ENCODE results near the gene EPB42. TPM values are rescaled to one million over a fixed set of nuclear protein-coding genes. Genes with fewer than 3 reads are reported as not detected.

EPB42 gene
- total and polyA plus RNA-seq, 2 of the 4 experiments (the other 2 are of a cell fraction) = not detected

DNA sequence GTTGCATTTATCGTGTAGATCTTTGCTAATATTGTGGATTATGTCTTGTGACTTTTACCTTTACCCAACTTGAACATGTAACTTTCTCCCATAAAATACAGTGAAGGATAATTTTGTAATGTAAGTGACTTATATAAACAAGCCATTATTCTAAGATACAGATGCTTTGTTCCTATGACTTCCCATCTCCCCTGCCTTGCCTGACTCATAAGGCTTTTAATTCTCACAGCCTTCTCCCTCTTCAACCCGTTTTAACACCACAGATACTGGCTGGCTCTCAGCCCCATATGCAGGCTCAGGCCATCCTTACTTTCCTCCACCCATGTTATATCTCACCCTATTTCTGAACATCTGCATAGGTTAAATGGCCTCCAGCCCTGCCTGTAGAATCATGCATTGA, 31.5 kb downstream of the EPB42 start:
- H2AK9ac ChIP-seq (replicated peaks; ENCODE audit: low read depth, low read length, poor library complexity) = no peak overlapping the region
- H3K9ac ChIP-seq (ENCODE audit: low read depth, low read length) = no peak overlapping the region
- no peak overlapping the region for H3K4me2 ChIP-seq (ENCODE audit: low read depth, low read length)
- H3K4me1 ChIP-seq (ENCODE audit: control insufficient read depth, insufficient read depth, low read length) = peaks cover under 1% of the 10 kb centered on the region
- no peaks in the 10 kb centered on the region for H3K9me3 ChIP-seq (ENCODE audit: control insufficient read depth, insufficient read depth, low read length)
- no peak overlapping the region for H4K91ac ChIP-seq (ENCODE audit: insufficient read depth, low read depth, low read length)
- H3K56ac ChIP-seq (ENCODE audit: extremely low read depth, insufficient read depth, low read length) = no peak overlapping the region
- no peak overlapping the region for H3K27ac ChIP-seq (ENCODE audit: insufficient read depth, low read length)
- ChIA-PET CTCF (no interaction called here), POLR2A (ENCODE audit: unreplicated experiment) (no interaction called here)
- H2AK5ac ChIP-seq (ENCODE audit: low read depth, low read length) = no peak overlapping the region
- DNase-seq (peak; percentile 35), ATAC-seq (ENCODE audit: low read depth) (no peak)
- H3K23ac ChIP-seq (ENCODE audit: low read depth, low read length) = no peak overlapping the region
- in situ Hi-C loops (cut with MboI; ENCODE audit: low sequenced_read_pairs) (loop anchor here (5.0 kb wide), 1 partner anchor 93 kb away; no protein-coding TSS in a partner anchor), intact Hi-C loops (cut with micrococcal nuclease) (loop anchor here (5.0 to 10.0 kb wide), 2 partner anchors 94 to 487 kb away; no protein-coding TSS in a partner anchor), dilution Hi-C loops (cut with HindIII; ENCODE audit: low sequenced_read_pairs, unreplicated experiment) (no loop called here)
- no peaks in the 10 kb centered on the region for H3K27me3 ChIP-seq (ENCODE audit: control insufficient read depth, insufficient read depth, low read length)
- no peak for TF ChIP-seq RAD21 (IDR thresholded peaks at IDR 0.05; ENCODE audit: low read length)
- TF ChIP-seq POLR2A (IDR thresholded peaks at IDR 0.05; ENCODE audit: low read depth, low read length) = no peak
- TF ChIP-seq, protein P1, sequence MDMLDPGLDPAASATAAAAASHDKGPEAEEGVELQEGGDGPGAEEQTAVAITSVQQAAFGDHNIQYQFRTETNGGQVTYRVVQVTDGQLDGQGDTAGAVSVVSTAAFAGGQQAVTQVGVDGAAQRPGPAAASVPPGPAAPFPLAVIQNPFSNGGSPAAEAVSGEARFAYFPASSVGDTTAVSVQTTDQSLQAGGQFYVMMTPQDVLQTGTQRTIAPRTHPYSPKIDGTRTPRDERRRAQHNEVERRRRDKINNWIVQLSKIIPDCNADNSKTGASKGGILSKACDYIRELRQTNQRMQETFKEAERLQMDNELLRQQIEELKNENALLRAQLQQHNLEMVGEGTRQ (IDR thresholded peaks at IDR 0.05; ENCODE audit: low read depth, low read length) = no peak
- no peak for TF ChIP-seq CEBPB (IDR thresholded peaks at IDR 0.05; ENCODE audit: low read depth, low read length)
- no peak for TF ChIP-seq BHLHE40 (IDR thresholded peaks at IDR 0.05; ENCODE audit: low read depth, low read length)
- TF ChIP-seq, protein P2, sequence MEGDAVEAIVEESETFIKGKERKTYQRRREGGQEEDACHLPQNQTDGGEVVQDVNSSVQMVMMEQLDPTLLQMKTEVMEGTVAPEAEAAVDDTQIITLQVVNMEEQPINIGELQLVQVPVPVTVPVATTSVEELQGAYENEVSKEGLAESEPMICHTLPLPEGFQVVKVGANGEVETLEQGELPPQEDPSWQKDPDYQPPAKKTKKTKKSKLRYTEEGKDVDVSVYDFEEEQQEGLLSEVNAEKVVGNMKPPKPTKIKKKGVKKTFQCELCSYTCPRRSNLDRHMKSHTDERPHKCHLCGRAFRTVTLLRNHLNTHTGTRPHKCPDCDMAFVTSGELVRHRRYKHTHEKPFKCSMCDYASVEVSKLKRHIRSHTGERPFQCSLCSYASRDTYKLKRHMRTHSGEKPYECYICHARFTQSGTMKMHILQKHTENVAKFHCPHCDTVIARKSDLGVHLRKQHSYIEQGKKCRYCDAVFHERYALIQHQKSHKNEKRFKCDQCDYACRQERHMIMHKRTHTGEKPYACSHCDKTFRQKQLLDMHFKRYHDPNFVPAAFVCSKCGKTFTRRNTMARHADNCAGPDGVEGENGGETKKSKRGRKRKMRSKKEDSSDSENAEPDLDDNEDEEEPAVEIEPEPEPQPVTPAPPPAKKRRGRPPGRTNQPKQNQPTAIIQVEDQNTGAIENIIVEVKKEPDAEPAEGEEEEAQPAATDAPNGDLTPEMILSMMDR (conservative IDR thresholded peaks at IDR 0.05; ENCODE audit: low read depth, low read length) = no peak
- no peak for TF ChIP-seq SMC3 (IDR thresholded peaks at IDR 0.05; ENCODE audit: low read depth, low read length)
- no peak for TF ChIP-seq NFE2L2 (IDR thresholded peaks at IDR 0.05; ENCODE audit: low read depth, low read length)
- no peak for TF ChIP-seq RFX5 (IDR thresholded peaks at IDR 0.05; ENCODE audit: low read depth, low read length)
- no peak for TF ChIP-seq CHD1 (IDR thresholded peaks at IDR 0.05; ENCODE audit: low read depth, low read length)
- TF ChIP-seq, protein P3, sequence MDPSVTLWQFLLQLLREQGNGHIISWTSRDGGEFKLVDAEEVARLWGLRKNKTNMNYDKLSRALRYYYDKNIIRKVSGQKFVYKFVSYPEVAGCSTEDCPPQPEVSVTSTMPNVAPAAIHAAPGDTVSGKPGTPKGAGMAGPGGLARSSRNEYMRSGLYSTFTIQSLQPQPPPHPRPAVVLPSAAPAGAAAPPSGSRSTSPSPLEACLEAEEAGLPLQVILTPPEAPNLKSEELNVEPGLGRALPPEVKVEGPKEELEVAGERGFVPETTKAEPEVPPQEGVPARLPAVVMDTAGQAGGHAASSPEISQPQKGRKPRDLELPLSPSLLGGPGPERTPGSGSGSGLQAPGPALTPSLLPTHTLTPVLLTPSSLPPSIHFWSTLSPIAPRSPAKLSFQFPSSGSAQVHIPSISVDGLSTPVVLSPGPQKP (IDR thresholded peaks at IDR 0.05; ENCODE audit: borderline replicate concordance, low read depth, low read length) = no peak
- TF ChIP-seq MXI1 (IDR thresholded peaks at IDR 0.05; ENCODE audit: borderline replicate concordance, low read depth, low read length) = no peak
- H4K20me1 ChIP-seq (ENCODE audit: insufficient read depth, low read length) = no peaks in the 10 kb centered on the region
- H3K79me1 ChIP-seq (ENCODE audit: low read depth in 1 of 2, low read length in 2 of 2) = peaks cover 10 to 13% of the 10 kb centered on the region in 2 experiments
- H2BK120ac ChIP-seq (ENCODE audit: low read depth, low read length) = no peak overlapping the region
- no peak overlapping the region for H2BK20ac ChIP-seq (ENCODE audit: low read depth, low read length)
- H2BK5ac ChIP-seq (ENCODE audit: low read depth, low read length, poor library complexity, severe bottlenecking) = no peak overlapping the region
- H3K9me1 ChIP-seq (ENCODE audit: insufficient read depth, low read length) = peaks cover 4% of the 10 kb centered on the region
- H3K36me3 ChIP-seq (ENCODE audit: control insufficient read depth, insufficient read depth, low read length) = peaks cover 18% of the 10 kb centered on the region
- H3K4me3 ChIP-seq (ENCODE audit: insufficient read depth, low read depth, low read length) = no peak overlapping the region
- no TSS peak for BruUV-seq (replicated peaks)
- no CpG with 5 or more reads among the region's 2 CpGs for WGBS, 2 experiments (ENCODE audit: extremely low coverage in 2 of 2, insufficient read length in 1 of 2)
- no peak overlapping the region for H2AFZ ChIP-seq (replicated peaks; ENCODE audit: low read length, poor library complexity)
- H3K18ac ChIP-seq (ENCODE audit: low read depth, low read length) = no peak overlapping the region
- no peak overlapping the region for H4K8ac ChIP-seq (ENCODE audit: low read depth in 2 of 2, low read length in 2 of 2)
- no peak overlapping the region for H2BK15ac ChIP-seq (ENCODE audit: low read depth, low read length)
- no peak overlapping the region for H3K14ac ChIP-seq (replicated peaks; ENCODE audit: low read depth, low read length)
- no peak overlapping the region for H3K4ac ChIP-seq (ENCODE audit: low read depth, low read length)
- H4K5ac ChIP-seq (ENCODE audit: low read depth, low read length) = no peak overlapping the region

Data from IMR-90 (cell line).